Measurements from ENCODE around the gene TET1. TPM values are rescaled to one million over a fixed set of nuclear protein-coding genes. Genes with fewer than 3 reads are reported as not detected.
"Not testable (repeated sequence)": the region's sequence is repeated elsewhere in the genome, so short reads cannot be mapped to it uniquely, and the experiment has no call there.

The TET1 gene
- total RNA-seq, 1 experiment from 2014 or later = under 0.01 TPM

DNA sequence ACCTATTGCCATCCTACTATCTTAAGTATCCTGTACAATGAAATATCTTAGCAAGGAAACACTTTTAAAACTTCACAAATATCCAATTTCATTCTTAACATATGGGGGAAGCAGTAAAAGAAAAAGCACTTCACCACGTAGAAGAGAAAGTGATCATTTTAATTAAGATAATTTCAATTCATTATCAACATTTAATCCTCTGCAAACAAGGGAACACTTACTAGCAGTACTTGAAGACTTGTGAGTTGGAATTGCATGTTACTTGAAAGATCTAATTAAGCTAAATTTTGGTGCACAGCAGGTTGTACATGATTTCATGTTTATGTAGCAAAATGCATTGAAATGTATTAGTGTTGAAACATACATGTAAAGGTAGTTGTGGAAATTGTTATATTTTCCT, 140.1 kb downstream of the TET1 start:
- DNase-seq (ENCODE audit: low spot score) = no peak

DNA sequence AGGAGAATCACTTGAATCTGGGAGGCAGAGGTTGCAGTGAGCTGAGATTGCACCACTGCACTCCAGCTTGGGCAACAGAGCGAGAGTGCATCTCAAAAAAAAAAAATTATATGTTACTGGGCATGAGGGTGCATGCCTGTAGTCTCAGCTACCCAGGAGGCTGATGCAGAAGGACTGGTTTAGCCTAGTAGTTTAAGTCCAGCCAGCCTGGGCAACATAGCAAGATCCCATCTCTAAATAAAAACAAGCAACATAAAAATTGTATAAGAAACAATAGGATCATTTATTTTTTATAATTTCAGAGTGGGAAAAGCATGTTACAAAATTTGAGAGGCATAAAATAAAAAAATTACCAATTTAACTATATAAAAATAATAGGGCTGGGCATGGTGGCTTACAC, 145.4 kb downstream of the TET1 start:
- no peak for DNase-seq (ENCODE audit: low spot score)

DNA sequence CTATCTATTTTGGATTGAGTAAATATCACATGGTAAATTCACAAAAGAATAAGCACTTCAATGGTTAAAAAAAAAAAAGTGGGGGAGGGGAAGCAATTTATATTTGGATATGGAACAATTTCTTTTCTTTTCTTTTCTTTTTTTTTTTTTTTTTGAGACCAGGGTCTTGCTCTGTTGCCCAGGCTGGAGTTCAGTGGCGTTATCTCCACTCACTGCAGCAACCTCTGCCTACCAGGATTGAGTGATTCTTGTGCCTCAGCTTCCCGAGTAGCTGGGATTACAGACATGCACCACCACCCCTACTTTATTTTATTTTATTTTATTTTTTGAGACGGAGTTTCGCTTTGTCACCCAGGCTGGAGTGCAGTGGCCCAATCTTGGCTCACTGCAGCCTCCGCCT, 148.8 kb downstream of the TET1 start:
- DNase-seq (ENCODE audit: low spot score) = not testable (repeated sequence)

DNA sequence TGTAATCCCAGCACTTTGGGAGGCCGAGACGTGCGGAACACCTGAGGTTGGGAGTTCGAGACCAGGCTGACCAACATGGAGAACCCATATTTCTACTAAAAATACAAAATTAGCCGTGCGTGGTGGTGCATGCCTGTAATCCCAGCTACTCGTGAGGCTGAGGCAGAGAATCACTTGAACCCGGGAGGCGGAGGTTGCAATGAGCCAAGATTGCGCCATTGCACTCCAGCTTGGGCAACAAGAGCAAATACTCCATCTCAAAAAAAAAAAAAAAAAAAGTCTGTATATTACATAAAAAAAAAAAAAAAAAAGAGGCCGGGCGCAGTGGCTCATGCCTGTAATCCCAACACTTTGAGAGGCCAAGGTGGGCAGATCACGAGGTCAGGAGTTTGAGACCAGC, 152.9 kb downstream of the TET1 start:
- not testable (repeated sequence) for DNase-seq (ENCODE audit: low spot score)

DNA sequence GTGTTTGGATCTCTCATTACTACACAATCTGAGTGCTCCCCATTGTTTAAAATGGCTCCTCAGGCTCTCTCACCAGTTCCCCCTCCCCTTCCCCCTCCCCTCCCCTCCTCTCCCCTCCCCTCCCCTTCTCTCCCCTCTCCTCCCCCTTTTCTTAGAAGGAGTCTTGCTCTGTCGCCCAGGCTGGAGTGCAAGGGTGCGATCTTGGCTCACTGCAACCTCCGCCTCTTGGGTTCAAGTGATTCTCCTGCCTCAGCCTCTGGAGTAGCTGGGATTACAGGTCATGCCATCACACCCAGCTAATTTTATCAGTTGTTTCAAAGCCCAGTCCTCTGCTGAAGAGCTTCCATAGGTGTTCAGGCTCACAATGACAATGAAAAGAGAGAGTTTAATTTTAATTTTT, 157.3 kb downstream of the TET1 start:
- no peak for DNase-seq (ENCODE audit: low spot score)

DNA sequence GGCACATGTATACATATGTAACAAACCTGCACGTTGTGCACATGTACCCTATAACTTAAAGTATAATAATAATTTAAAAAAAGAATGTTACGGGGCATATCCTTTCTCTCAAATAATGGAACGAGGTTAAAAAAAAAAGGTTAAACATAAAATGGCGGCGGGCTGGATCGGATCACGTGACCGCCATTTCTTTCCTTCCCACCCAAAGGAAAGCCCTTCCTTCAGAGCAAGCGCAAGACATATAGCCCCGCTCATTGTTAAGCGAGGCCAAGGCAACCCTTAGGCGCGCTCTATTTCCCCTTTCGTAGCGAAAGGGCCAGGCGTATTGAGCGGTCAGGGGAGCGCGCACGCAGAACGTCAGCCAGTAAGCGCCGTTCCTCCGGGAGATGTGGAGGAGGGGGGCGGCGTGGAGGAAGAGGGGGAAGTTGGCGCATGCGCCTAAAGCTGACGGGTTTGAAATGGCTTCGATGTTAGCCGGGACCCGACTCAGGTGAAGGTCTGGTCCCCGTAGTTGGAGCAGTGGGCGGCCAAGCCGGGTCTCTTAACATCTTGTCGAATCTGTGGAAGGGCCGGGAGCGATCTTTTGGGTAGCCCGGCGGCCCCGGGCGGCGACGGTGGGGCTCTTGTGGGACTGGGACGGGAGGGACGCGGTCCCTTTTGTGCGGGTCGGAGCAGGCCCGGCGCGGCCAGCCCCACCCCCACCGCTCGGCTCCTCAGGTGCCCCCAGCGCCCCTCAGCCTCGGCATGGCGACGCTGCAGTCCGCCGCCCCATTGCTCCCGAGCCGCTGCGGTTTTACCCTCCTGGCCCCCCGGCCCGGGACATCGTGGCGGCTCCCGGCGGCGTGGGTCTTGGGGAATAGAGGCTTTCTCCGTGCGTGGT, 160.9 kb downstream of the TET1 start, which contains the start of gene CCAR1:
CCAR1 (plus strand) TSS at position 447 of the 880 bp plus-strand sequence. CDS start 1,266 bp downstream, outside the sequence.
- DNase-seq (ENCODE audit: low spot score) = peak; percentile 97

DNA sequence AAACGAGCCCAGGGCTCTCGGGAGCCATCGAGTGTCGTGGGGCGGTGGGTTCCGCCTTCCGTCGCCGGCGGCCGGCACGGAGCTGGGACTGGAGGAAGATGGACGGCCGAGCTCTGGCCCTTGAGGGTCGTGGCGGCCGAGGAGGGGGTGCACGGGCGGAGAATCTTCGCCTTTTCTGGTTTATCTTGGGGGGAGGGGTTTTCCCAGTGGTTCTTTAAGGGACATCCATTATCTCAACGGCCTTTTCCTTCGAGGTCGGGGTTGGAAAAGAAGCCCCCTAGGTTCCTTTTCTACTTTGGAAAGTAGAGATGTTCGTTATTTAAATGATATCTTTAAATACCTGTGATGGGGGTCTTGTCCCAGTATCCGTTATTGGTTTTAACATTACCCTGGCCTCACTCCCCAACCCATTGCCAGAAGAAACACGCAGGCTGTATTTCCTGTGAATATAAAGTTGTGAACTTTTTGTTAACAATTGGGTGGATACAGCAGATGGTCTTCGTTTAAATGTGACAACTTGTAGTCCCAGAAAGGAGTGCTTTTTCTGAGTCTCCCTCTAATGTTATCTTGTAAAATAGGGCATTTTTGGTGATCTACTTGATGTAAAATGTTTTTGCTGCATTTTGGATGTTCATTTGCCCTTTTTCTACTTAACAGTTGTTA, 161.7 kb downstream of the TET1 start:
- peak; percentile 5 for DNase-seq (ENCODE audit: low spot score)

DNA sequence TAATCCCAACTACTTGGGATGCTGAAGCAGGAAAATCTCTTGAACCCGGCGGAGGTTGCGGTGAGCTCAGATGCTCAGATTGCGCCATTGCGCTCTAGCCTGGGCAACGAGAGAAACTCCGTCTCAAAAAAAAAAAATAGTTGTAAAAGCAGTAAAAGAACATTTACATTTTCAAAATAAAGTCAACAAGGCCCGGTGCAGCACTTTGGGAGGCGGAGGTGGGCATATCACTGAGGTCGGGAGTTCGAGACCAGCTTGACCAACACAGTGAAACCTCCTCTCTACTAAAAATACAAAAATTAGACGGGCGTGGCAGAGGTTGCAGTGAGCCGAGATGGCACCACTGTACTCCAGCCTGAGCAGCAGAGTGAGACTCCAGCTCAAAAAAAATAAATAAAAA, 164.9 kb downstream of the TET1 start:
- no peak for DNase-seq (ENCODE audit: low spot score)

DNA sequence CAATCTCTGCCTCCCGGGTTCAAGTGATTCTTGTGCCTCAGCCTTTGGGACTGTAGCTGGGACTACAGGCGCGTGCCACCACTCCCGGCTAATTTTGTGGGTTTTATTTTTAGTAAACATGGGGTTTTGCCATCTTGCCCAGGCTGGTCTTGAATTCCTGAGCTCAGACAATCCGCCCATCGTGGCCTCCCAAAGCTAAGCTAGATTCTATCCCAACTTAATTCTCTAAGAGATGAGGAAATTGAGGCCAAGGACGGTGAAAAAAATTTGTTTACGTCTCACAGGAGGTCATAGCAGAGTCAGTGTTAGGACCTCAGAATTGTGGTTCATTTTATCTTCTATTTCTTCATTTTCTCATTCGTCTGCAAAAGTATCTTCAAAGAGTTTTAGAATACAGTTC, 167.0 kb downstream of the TET1 start:
- no peak for DNase-seq (ENCODE audit: low spot score)

DNA sequence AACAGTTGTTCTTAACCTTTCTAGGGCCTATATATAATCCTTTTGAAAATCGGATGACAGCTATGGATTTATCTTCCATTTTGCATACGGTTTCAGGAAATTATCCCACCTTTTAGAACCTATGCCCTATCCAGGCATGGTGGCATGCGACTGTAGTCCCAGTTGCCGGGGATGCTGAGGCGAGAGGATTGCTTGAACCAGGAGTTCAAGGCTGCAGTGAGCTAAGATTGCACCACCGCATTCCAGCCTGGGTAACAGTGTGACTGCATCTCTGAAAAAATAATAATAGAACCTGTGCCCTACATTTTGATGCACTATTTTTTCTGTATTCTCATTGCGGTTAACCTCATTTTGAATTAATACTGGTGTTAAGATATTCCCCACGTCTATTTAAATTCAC, 172.5 kb downstream of the TET1 start:
- DNase-seq (ENCODE audit: low spot score) = no peak

DNA sequence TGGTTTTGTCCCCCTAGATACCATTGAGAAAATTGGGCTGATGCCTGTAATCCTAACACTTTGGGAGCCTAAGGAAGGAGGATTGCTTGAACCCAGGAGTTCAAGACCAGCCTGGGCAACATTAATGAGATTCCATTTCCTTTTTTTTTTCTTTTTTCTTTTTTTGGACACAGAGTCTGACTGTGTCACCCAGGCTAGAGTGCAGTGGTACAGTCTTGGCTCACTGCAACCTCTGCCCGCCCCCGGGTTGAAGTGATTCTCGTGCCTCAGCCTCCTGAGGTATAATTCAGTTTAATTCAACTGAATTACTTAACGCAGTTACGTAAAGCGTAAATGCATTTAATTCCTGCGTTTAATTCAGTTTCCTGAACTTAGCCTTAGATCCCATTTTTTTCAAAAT, 174.2 kb downstream of the TET1 start:
- no peak for DNase-seq (ENCODE audit: low spot score)

DNA sequence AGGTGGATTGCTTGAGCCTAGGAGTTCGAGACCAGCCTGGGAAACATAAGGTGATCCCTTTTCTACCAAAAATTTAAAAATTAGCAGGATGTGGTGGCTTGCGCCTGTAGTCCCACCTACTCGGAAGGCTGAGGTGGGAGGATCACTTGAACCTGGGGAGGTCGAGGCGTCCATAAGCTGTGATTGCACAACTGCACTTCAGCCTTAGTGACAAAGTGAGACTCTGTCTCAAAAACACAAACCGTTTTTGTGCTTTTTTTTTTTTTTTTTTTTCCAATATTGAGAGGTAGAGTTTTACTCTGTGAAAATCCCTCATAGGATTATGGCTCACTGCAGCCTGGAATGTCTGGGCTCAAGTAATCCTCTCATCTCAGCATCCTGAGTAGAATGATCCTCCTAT, 175.0 kb downstream of the TET1 start:
- DNase-seq (ENCODE audit: low spot score) = no peak

DNA sequence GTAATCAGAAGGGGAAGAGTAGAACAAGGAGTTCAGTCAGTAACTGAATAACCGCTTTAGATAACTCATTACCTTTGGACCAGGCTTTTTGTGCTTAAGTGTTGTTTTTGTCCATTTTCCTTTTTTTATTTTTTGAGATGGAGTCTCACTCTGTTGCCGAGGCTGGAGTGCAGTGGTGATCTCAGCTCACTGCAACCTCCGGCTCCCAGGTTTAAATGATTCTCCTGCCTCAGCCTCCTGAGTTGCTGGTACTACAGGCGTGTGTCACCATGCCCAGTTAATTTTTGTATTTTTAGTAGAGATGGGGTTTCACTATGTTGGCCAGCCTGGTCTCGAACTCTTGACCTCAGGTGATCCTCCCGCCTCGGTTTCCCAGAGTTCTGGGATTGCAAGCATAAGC, 175.6 kb downstream of the TET1 start:
- DNase-seq (ENCODE audit: low spot score) = not testable (repeated sequence)

DNA sequence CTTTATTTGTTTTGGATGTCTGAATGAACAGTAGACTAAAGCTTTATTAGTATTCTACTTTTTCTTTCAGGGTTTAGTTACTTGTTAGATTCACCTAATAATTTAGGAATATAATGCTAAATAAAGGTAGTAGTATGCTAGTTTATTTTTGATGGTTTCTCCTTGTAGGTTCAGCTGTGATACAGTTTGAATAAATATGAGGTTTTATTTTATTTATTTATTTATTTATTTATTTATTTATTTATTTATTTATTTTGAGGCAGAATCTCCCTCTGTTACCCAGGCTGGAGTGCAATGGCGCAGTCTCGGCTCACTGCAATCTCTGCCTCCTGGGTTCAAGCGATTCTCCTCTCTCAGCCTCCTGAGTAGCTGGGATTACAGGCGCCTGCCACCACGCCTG, 180.5 kb downstream of the TET1 start:
- not testable (repeated sequence) for DNase-seq (ENCODE audit: low spot score)

DNA sequence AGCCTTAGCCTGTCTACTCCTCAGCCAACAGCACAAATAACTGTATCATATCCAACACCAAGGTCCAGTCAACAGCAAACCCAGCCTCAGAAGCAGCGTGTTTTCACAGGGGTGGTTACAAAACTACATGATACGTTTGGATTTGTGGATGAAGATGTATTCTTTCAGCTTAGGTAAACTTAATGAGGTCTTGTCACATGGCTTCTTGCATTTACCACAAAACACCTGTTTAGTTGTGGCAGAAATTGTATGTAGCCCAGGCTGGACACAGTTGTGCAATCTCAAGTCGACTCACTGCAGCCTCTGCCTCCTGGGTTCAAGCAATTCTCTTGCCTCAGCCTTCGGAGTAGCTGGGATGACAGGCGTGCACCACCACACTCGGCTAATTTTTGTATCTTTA, 182.3 kb downstream of the TET1 start:
- no peak for DNase-seq (ENCODE audit: low spot score)

Small RNA genes lying within 50 kb of the gene (small RNA-seq; reads per million reads assigned to genes)
- gene RF00019 = not detected

Other genes with a start within 250 kb of the TET1 start
- gene HNRNPH3, start 228.3 kb upstream of the TET1 start, total RNA-seq (2014; rRNA removed; shearing (Covaris generic)) = 17.6 and 18.8 TPM in 2 replicates
- 2.3 and 3.6 TPM in 2 replicates for gene PBLD, start 227.4 kb upstream of the TET1 start, total RNA-seq (2014; rRNA removed; shearing (Covaris generic))
- 5.5 and 7.7 TPM in 2 replicates for gene RUFY2, start 153.1 kb upstream of the TET1 start, total RNA-seq (2014; rRNA removed; shearing (Covaris generic))
- gene DNA2, start 88.4 kb upstream of the TET1 start, total RNA-seq (2014; rRNA removed; shearing (Covaris generic)) = 8.9 and 10.3 TPM in 2 replicates
- 4.9 and 6.4 TPM in 2 replicates for gene SLC25A16, start 32.8 kb upstream of the TET1 start, total RNA-seq (2014; rRNA removed; shearing (Covaris generic))
- gene CCAR1, start 160.9 kb downstream of the TET1 start, total RNA-seq (2014; rRNA removed; shearing (Covaris generic)) = 51.0 and 62.5 TPM in 2 replicates